ENCODE results near the gene NAALADL1. TPM values are rescaled to one million over a fixed set of nuclear protein-coding genes. Genes with fewer than 3 reads are reported as not detected.

Gene NAALADL1
- polyA plus RNA-seq, 1 experiment: 38.7 TPM

GRCh38 chr11:65059523-65059922, 1.2 kb upstream of the NAALADL1 start:
- Histone ChIP-seq H3K27me3 (ENCODE audit: control insufficient read depth, insufficient read depth, low read length) (0 out of 2 replicates have a peak, but pooled peaks cover 2% of the 10 kb centered on the region), H3K36me3 (ENCODE audit: control insufficient read depth, insufficient read depth, low read length) (no peaks in the 10 kb centered on the region), H3K4me3 (ENCODE audit: low read depth, low read length) (no peak overlapping the region)
- POLR2A ChIA-PET: no interaction called here
- TF ChIP-seq, protein P1, sequence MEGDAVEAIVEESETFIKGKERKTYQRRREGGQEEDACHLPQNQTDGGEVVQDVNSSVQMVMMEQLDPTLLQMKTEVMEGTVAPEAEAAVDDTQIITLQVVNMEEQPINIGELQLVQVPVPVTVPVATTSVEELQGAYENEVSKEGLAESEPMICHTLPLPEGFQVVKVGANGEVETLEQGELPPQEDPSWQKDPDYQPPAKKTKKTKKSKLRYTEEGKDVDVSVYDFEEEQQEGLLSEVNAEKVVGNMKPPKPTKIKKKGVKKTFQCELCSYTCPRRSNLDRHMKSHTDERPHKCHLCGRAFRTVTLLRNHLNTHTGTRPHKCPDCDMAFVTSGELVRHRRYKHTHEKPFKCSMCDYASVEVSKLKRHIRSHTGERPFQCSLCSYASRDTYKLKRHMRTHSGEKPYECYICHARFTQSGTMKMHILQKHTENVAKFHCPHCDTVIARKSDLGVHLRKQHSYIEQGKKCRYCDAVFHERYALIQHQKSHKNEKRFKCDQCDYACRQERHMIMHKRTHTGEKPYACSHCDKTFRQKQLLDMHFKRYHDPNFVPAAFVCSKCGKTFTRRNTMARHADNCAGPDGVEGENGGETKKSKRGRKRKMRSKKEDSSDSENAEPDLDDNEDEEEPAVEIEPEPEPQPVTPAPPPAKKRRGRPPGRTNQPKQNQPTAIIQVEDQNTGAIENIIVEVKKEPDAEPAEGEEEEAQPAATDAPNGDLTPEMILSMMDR (IDR thresholded peaks at IDR 0.05; ENCODE audit: insufficient read depth, low read depth, low read length): no peak
- CTCF ChIA-PET: interaction anchor here (1.2 kb wide), 1 partner anchor 10 kb away, joined by 3 read pairs; no protein-coding TSS in a partner anchor
- no peak for DNase-seq (ENCODE audit: low read depth)

GRCh38 chr11:65058012-65058411, 341 bp downstream of the NAALADL1 start:
- Histone ChIP-seq H3K4me3 (ENCODE audit: low read depth, low read length) (no peak overlapping the region), H3K36me3 (ENCODE audit: control insufficient read depth, insufficient read depth, low read length) (no peaks in the 10 kb centered on the region), H3K27me3 (ENCODE audit: control insufficient read depth, insufficient read depth, low read length) (peaks cover 3% of the 10 kb centered on the region; the same call in 1 of the 2 replicates)
- DNase-seq (ENCODE audit: low read depth): no peak
- ChIA-PET POLR2A (no interaction called here), CTCF (interaction anchor here (0.7 kb wide), 1 partner anchor 135 kb away, joined by 3 read pairs; no protein-coding TSS in a partner anchor)
- TF ChIP-seq, protein P1 (IDR thresholded peaks at IDR 0.05; ENCODE audit: insufficient read depth, low read depth, low read length): no peak

DNA sequence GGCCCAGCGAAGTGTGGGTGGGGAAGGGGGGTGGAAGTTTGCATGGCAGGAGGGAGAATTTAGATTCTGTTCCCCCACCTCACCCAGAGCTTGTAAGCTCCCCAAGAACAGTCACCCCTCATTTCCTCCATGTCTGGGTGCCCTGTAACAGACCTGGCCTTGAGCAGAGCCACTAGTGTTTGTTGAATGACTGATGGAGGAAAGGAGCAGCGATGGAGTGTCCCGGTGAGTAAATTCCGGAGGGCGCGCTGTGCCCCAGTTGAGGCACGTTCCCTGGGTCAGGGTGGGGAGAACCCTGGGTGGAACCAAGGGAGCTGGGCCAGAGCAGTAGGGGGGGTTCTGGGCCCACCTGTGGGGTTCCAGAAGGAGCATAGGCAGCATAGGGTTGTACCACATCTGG, 827 bp downstream of the NAALADL1 start:
- no peak for DNase-seq (ENCODE audit: low read depth)
- TF ChIP-seq, protein P1 (IDR thresholded peaks at IDR 0.05; ENCODE audit: insufficient read depth, low read depth, low read length): no peak
- Histone ChIP-seq H3K4me3 (ENCODE audit: low read depth, low read length) (no peak overlapping the region), H3K27me3 (ENCODE audit: control insufficient read depth, insufficient read depth, low read length) (peaks cover 3% of the 10 kb centered on the region; the same call in 1 of the 2 replicates), H3K36me3 (ENCODE audit: control insufficient read depth, insufficient read depth, low read length) (no peaks in the 10 kb centered on the region)
- ChIA-PET POLR2A (no interaction called here), CTCF (interaction anchor here (0.7 kb wide), 1 partner anchor 134 kb away, joined by 3 read pairs; no protein-coding TSS in a partner anchor)

DNA sequence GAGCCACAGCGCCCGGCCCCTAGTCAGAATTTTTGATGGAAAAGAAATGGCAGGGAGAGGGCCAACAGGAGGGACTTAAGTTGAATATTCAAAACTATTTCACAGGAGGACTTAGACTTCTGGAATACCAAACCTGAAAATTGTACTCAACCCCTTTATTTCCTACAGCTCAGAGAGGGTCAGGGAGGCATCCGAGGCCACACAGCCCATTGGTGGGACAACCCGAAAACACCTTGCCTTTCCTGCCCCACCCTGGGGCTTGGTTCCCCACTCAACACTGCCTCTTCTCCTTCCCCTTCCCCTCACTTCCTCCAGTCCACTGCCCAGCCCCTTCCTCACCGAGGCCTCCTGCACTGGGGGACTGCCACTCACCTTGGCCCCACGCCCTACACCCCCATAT, 1.4 kb downstream of the NAALADL1 start:
- TF ChIP-seq, protein P1 (IDR thresholded peaks at IDR 0.05; ENCODE audit: insufficient read depth, low read depth, low read length): no peak
- Histone ChIP-seq H3K36me3 (ENCODE audit: control insufficient read depth, insufficient read depth, low read length) (no peaks in the 10 kb centered on the region), H3K4me3 (ENCODE audit: low read depth, low read length) (no peak overlapping the region), H3K27me3 (ENCODE audit: control insufficient read depth, insufficient read depth, low read length) (peaks cover 3% of the 10 kb centered on the region; the same call in 1 of the 2 replicates)
- ChIA-PET POLR2A (no interaction called here), CTCF (no interaction called here)
- DNase-seq (ENCODE audit: low read depth): no peak

DNA sequence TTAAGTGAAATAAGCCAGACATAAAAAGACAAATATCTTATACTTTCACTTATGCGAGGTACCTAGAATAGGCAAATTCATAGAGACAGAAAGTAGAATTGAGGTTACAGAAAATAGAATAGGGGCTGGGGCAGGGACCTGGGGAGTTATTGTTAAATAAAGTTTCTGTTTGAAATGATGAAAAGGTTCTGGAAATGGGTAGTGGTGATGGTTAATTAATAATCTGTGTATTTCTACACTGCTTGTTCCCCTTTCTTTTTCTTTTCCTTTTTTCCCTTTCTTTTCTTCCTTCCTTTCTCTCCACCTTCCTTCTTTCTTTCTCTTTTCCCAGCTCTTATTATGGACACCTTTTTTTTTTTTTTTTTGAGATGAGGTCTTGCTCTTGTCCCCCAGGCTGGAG, 2.8 kb downstream of the NAALADL1 start:
- DNase-seq (ENCODE audit: low read depth): no peak
- TF ChIP-seq, protein P1 (IDR thresholded peaks at IDR 0.05; ENCODE audit: insufficient read depth, low read depth, low read length): no peak
- Histone ChIP-seq H3K27me3 (ENCODE audit: control insufficient read depth, insufficient read depth, low read length) (peaks cover 3% of the 10 kb centered on the region; the same call in 1 of the 2 replicates), H3K36me3 (ENCODE audit: control insufficient read depth, insufficient read depth, low read length) (no peaks in the 10 kb centered on the region), H3K4me3 (ENCODE audit: low read depth, low read length) (no peak overlapping the region)
- POLR2A ChIA-PET: no interaction called here
- CTCF ChIA-PET: no interaction called here

All from BJ (cell line).